HepG2 (cell line): Measurements from ENCODE around the gene CTDP1. TPM values are rescaled to one million over a fixed set of nuclear protein-coding genes. Genes with fewer than 3 reads are reported as not detected.
A peak's percentile ranks its signal among the peaks of the same experiment; 100 is the strongest.

Experiments used
- ATAC-seq: fragments of 200-7000 bp; cut with Tn5 transposase; 3 replicates; pipeline ENCODE4 v1.9.1; 2020; ENCODE audit warnings: mild to moderate bottlenecking, moderate library complexity
- BruUV-seq: library from RNA; stranded (reverse); fragments of 400-500 nt; replicated peaks from 2 replicates; lab custom pipeline; 2021; lab: Mats Ljungman, UMichigan
- CTCF ChIA-PET: fragments of 300-600 bp; formaldehyde crosslinking; extraction: SDS; loops from one replicate; lab custom pipeline; 2021; ENCODE audit warnings: low total read pairs, inconsistent platforms, low intra/inter-chr PET ratio; lab: Yijun Ruan, JAX
- POLR2A ChIA-PET: fragments of 350-600 bp; sonication (Branson Sonifier 250); formaldehyde crosslinking; loops from one replicate; lab custom pipeline; 2020; ENCODE audit warnings: antibody characterized with exemption, inconsistent platforms; lab: Yijun Ruan, JAX
- DNase-seq: peaks from one replicate; pipeline ENCODE4 v3.0.0-alpha.2; 2015; ENCODE audit warnings: low spot score
- FAIRE-seq: peaks from 3 replicates; lab custom pipeline; 2011; peaks lifted over from hg19 to GRCh38; lab: Jason Lieb, UNC
- H2AFZ ChIP-seq: one replicate; pipeline ENCODE4 v1.6.1; 2011; ENCODE audit warnings: low read length, inconsistent platforms
- H3K27ac ChIP-seq: fragments of 300-600 bp; 3 replicates; pipeline ENCODE4 v1.8.0; 2011; ENCODE audit warnings: mixed run types, mild to moderate bottlenecking, mixed read lengths, low read length, inconsistent platforms; ENCODE audit not compliant: insufficient read depth; ENCODE audit errors: extremely low read length
- H3K27me3 ChIP-seq, 2 experiments: fragments of 200-600 bp in 1 of 2; 2 replicates in 1 of 2; 3 replicates in 1 of 2; pipeline versions ENCODE4 v1.6.0 to v1.8.0; 2011; ENCODE audit warnings: low read length in 2 of 2, mild to moderate bottlenecking in 2 of 2, moderate library complexity in 2 of 2, inconsistent platforms in 1 of 2; ENCODE audit not compliant: insufficient read depth in 2 of 2, control insufficient read depth in 1 of 2
- H3K36me3 ChIP-seq, 2 experiments: fragments of 200-600 bp in 1 of 2; replicated peaks in 1 of 2; 2 replicates in 1 of 2; 3 replicates in 1 of 2; pipeline versions ENCODE4 v1.5.1 to v1.8.0; 2011; ENCODE audit warnings: low read length in 2 of 2, inconsistent platforms in 1 of 2; ENCODE audit not compliant: insufficient read depth in 2 of 2, control insufficient read depth in 1 of 2
- H3K4me1 ChIP-seq: 2 replicates; pipeline ENCODE4 v1.5.1; 2012; ENCODE audit warnings: low read length, inconsistent platforms; ENCODE audit not compliant: insufficient read depth
- H3K4me2 ChIP-seq: 2 replicates; pipeline ENCODE4 v1.6.0; 2011; ENCODE audit warnings: low read depth, low read length, inconsistent platforms
- H3K4me3 ChIP-seq, 3 experiments: fragments of 200-600 bp in 1 of 3; sonication (generic), shearing (Covaris generic) in 1 of 3; replicated peaks in 1 of 3; 2 replicates each; pipeline ENCODE4 v1.5.1; 2011 to 2016; ENCODE audit warnings: low read length in 3 of 3, inconsistent platforms in 2 of 3, low read depth in 2 of 3, mild to moderate bottlenecking in 2 of 3, control low read depth in 1 of 3, mixed read lengths in 1 of 3; ENCODE audit not compliant: insufficient read depth in 1 of 3
- H3K79me2 ChIP-seq: one replicate; pipeline ENCODE4 v1.6.1; 2011; ENCODE audit warnings: low read length, inconsistent platforms; ENCODE audit not compliant: insufficient read depth
- H3K9ac ChIP-seq: 2 replicates; pipeline ENCODE4 v1.6.0; 2011; ENCODE audit warnings: mild to moderate bottlenecking, low read depth, low read length, inconsistent platforms; ENCODE audit not compliant: insufficient read depth
- H3K9me3 ChIP-seq: 2 replicates; pipeline ENCODE4 v1.5.1; 2012; ENCODE audit warnings: mild to moderate bottlenecking, low read length
- H4K20me1 ChIP-seq: 2 replicates; pipeline ENCODE4 v1.6.0; 2011; ENCODE audit warnings: inconsistent platforms, mild to moderate bottlenecking, low read length, moderate library complexity; ENCODE audit not compliant: insufficient read depth
- AGO1 ChIP-seq: fragments of 200-400 bp; formaldehyde crosslinking; IDR thresholded peaks from 2 replicates; pipeline ENCODE4 v1.6.1; 2017; ENCODE audit warnings: mild to moderate bottlenecking, low read depth, low read length, moderate library complexity; ENCODE audit not compliant: poor library complexity, severe bottlenecking
- JDP2 ChIP-seq: sonication (generic); formaldehyde crosslinking; IDR thresholded peaks from 2 replicates; pipeline ENCODE4 v1.8.1; 2022; ENCODE audit warnings: missing genetic modification reagents, borderline replicate concordance
- KDM1A ChIP-seq: IDR thresholded peaks from 2 replicates; pipeline ENCODE4 v1.6.1; 2016; ENCODE audit warnings: missing compliant biosample characterization
- MTF2 ChIP-seq: sonication (generic); formaldehyde crosslinking; IDR thresholded peaks from 2 replicates; pipeline ENCODE4 v1.5.0; 2020; ENCODE audit warnings: missing genetic modification reagents, borderline replicate concordance
- NR0B2 ChIP-seq: sonication (generic); formaldehyde crosslinking; IDR thresholded peaks from 2 replicates; pipeline ENCODE4 v1.4.0; 2020; ENCODE audit warnings: mild to moderate bottlenecking, missing genetic modification reagents
- POGZ ChIP-seq: sonication (generic); formaldehyde crosslinking; IDR thresholded peaks from 2 replicates; pipeline ENCODE4 v1.4.0; 2020; ENCODE audit warnings: mild to moderate bottlenecking, missing genetic modification reagents
- RBM22 ChIP-seq: fragments of 200-400 bp; formaldehyde crosslinking; optimal IDR thresholded peaks from 2 replicates; pipeline ENCODE3; 2017; ENCODE audit warnings: mild to moderate bottlenecking, low read length, moderate library complexity
- RFX3 ChIP-seq: IDR thresholded peaks from 2 replicates; pipeline ENCODE4 v1.6.1; 2016; ENCODE audit warnings: missing biosample characterization, missing genetic modification reagents
- TBX3 ChIP-seq: fragments of 450-650 bp; IDR thresholded peaks from 2 replicates; pipeline ENCODE4 v1.6.1; 2017; ENCODE audit warnings: antibody characterized with exemption, mild to moderate bottlenecking, inconsistent platforms, borderline replicate concordance
- ZBTB3 ChIP-seq: sonication (generic); formaldehyde crosslinking; IDR thresholded peaks from 2 replicates; pipeline ENCODE4 v1.4.0; 2020; ENCODE audit warnings: low read depth, mild to moderate bottlenecking, moderate library complexity, missing genetic modification reagents, borderline replicate concordance
- ZBTB43 ChIP-seq: sonication (generic); formaldehyde crosslinking; conservative IDR thresholded peaks from 2 replicates; pipeline ENCODE4 v1.4.0; 2020; ENCODE audit warnings: missing genetic modification reagents
- ZNF121 ChIP-seq: sonication (generic); formaldehyde crosslinking; IDR thresholded peaks from 2 replicates; pipeline ENCODE4 v1.5.0; 2020; ENCODE audit warnings: mild to moderate bottlenecking, missing genetic modification reagents
- ZNF639 ChIP-seq: conservative IDR thresholded peaks from 2 replicates; pipeline ENCODE4 v1.6.1; 2018; ENCODE audit warnings: missing genetic modification reagents
- ZNF781 ChIP-seq: sonication (generic); formaldehyde crosslinking; IDR thresholded peaks from 2 replicates; pipeline ENCODE4 v1.5.1; 2020; ENCODE audit warnings: borderline replicate concordance, mild to moderate bottlenecking, missing genetic modification reagents; ENCODE audit errors: not compliant biosample characterization
- ZSCAN30 ChIP-seq: sonication (generic); formaldehyde crosslinking; IDR thresholded peaks from 2 replicates; pipeline ENCODE4 v1.5.0; 2020; ENCODE audit warnings: mild to moderate bottlenecking, missing genetic modification reagents
- WGBS: methylation state at CpG from one replicate; pipeline ENCODE4 v1.1.6; 2017; ENCODE audit warnings: low lambda C conversion rate; 5-methylcytosine and 5-hydroxymethylcytosine counted together
- in situ Hi-C: cut with HindIII; loops from 2 replicates; pipeline ENCODE4 v1.10.0; 2017; ENCODE audit warnings: low pct_unique_long_range_greater_than_20kb; ENCODE audit not compliant: extremely low pct_ligation_motif_present
- intact Hi-C: fragments of 100-400 bp; cut with micrococcal nuclease; formaldehyde crosslinking; loops from one replicate; pipeline ENCODE4 v1.10.0; 2022; ENCODE audit not compliant: unreplicated experiment
- polyA plus RNA-seq, 8 experiments: library from polyadenylated mRNA; depleted of rRNA in 3 of 8; stranded (reverse) in 7 of 8; unstranded in 1 of 8; fragments of >200 nt; fragmentation: Illumina TruSeq in 4 of 8; extraction: Trizol in 4 of 8; gene quantifications; 2 replicates each; pipeline versions ENCODE4 v1.2.1 to v1.2.3, GENCODE V29; 2011 to 2016; ENCODE audit warnings: low read depth in 4 of 8, missing spikeins in 1 of 8, mixed read lengths in 1 of 8; ENCODE audit not compliant: insufficient read depth in 1 of 8
- total RNA-seq, 5 experiments: library from RNA; depleted of rRNA; stranded (reverse); fragments of >200 nt; fragmentation: Illumina TruSeq; extraction: Trizol; gene quantifications; 2 replicates each; pipeline ENCODE4 v1.2.3, GENCODE V29; 2016; ENCODE audit warnings: low read depth in 1 of 5

CTDP1 gene
- total and polyA plus RNA-seq, 2 of the 13 experiments (the other 11 are each of a cell fraction or from before 2014, with no cell fraction given) = 6.9 to 11.0 TPM

GRCh38 chr18:79786304-79786703 is 106.7 kb downstream of the CTDP1 start:
- no peak overlapping the region for H2AFZ ChIP-seq
- no peaks in the 10 kb centered on the region for H3K9me3 ChIP-seq
- no peak for ATAC-seq
- intact Hi-C loops = no loop called here
- no TSS peak for BruUV-seq
- in situ Hi-C loops = no loop called here
- DNase-seq = no peak
- 29% methylated on average over 4 of the region's 14 CpGs for WGBS
- no peaks in the 10 kb centered on the region for H4K20me1 ChIP-seq
- no peak for FAIRE-seq
- ChIA-PET CTCF (no interaction called here), POLR2A (no interaction called here)
- no peak overlapping the region for H3K9ac ChIP-seq
- H3K4me1 ChIP-seq = peaks cover 19% of the 10 kb centered on the region
- no peaks in the 10 kb centered on the region for H3K79me2 ChIP-seq
- H3K27ac ChIP-seq = no peak overlapping the region
- H3K4me3 ChIP-seq = no peak overlapping the region
- no peaks in the 10 kb centered on the region for H3K36me3 ChIP-seq
- no peak overlapping the region for H3K4me2 ChIP-seq
- H3K27me3 ChIP-seq = peaks cover 12 to 59% of the 10 kb centered on the region in 2 experiments
- TF ChIP-seq ZNF121 (CRISPR knock-in tag) (peak; percentile 31; the same call in 1 of the 2 replicates), ZNF781 (CRISPR knock-in tag) (no peak), ZBTB43 (CRISPR knock-in tag) (no peak)

GRCh38 chr18:79786786-79787526 is 107.4 kb downstream of the CTDP1 start:
- H3K4me3 ChIP-seq = no peak overlapping the region
- TF ChIP-seq RFX3 (CRISPR knock-in tag) = no peak
- no peak for TF ChIP-seq ZNF639 (CRISPR knock-in tag)
- TF ChIP-seq POGZ = no peak
- TF ChIP-seq RBM22 = no peak
- TF ChIP-seq NR0B2 (CRISPR knock-in tag) = no peak
- TF ChIP-seq ZBTB3 = no peak
- TF ChIP-seq MTF2 = no peak
- no peak for TF ChIP-seq JDP2 (CRISPR knock-in tag)
- no peak for TF ChIP-seq TBX3
- no peak for TF ChIP-seq AGO1
- TF ChIP-seq ZSCAN30 (CRISPR knock-in tag) = no peak
- TF ChIP-seq KDM1A = no peak

More at GRCh38 chr18:79786786-79787526, 107.4 kb downstream of the CTDP1 start:
- intact Hi-C loops (no loop called here), in situ Hi-C loops (no loop called here)
- H4K20me1 ChIP-seq = no peaks in the 10 kb centered on the region
- H3K27ac ChIP-seq = no peak overlapping the region
- DNase-seq (no peak), ATAC-seq (no peak), FAIRE-seq (no peak)
- no peaks in the 10 kb centered on the region for H3K9me3 ChIP-seq
- H3K4me2 ChIP-seq = no peak overlapping the region
- peaks cover 11 to 52% of the 10 kb centered on the region in 2 experiments for H3K27me3 ChIP-seq
- no peaks in the 10 kb centered on the region for H3K79me2 ChIP-seq
- H3K4me1 ChIP-seq = peaks cover 19% of the 10 kb centered on the region
- no peaks in the 10 kb centered on the region for H3K36me3 ChIP-seq
- BruUV-seq = no TSS peak
- H3K9ac ChIP-seq = no peak overlapping the region
- CTCF ChIA-PET = no interaction called here
- no peak overlapping the region for H2AFZ ChIP-seq
- POLR2A ChIA-PET = no interaction called here
- whole genome bisulfite sequencing = 58% methylated on average over 15 of the region's 22 CpGs
